Measurements from ENCODE around the gene AKAP5. TPM values are rescaled to one million over a fixed set of nuclear protein-coding genes. Genes with fewer than 3 reads are reported as not detected.

The AKAP5 gene
- total and polyA plus RNA-seq, 2 donors (not counting 1 experiment from before 2014, with no cell fraction given), result 0.21 to 1.4 TPM

DNA sequence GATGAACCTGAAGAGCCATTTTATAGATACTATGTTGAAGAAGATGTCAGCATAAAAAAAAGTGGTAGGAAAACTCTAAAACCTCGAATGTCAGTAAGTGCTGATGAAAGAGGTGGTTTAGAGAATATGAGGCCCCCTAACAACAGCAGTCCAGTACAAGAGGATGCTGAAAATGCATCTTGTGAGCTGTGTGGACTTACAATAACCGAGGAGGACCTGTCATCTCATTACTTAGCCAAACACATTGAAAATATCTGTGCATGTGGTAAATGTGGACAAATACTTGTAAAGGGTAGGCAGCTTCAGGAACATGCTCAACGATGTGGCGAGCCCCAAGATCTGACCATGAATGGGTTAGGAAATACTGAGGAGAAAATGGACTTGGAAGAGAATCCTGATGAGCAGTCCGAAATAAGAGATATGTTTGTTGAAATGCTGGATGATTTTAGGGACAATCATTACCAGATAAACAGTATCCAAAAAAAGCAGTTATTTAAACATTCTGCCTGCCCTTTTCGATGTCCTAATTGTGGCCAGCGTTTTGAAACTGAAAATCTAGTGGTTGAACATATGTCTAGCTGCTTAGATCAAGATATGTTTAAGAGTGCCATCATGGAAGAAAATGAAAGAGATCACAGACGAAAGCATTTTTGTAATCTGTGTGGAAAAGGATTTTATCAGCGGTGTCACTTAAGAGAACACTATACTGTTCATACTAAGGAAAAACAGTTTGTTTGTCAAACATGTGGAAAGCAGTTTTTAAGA, 57.5 kb downstream of the AKAP5 start:
- Mint-ChIP-seq H3K4me1 (peaks cover 11% of the 10 kb centered on the region), H3K4me3 (no peak overlapping the region), H3K9me3 (ENCODE audit: insufficient read depth) (no peaks in the 10 kb centered on the region), H3K27ac (no peak overlapping the region), H3K27me3 (no peaks in the 10 kb centered on the region)
- Histone ChIP-seq H3K79me2 (ENCODE audit: control insufficient read depth, insufficient read depth, low read length) (peaks cover 39% of the 10 kb centered on the region), H4K20me1 (ENCODE audit: control insufficient read depth, insufficient read depth, low read length, poor library complexity, severe bottlenecking) (peaks cover 66% of the 10 kb centered on the region), H3K4me1 (ENCODE audit: control insufficient read depth in 2 of 2, insufficient read depth in 2 of 2, low read length in 2 of 2) (no peaks in the 10 kb centered on the region), H2AFZ (ENCODE audit: insufficient read depth, low read depth, low read length, poor library complexity, severe bottlenecking) (no peak overlapping the region), H3K4me2 (replicated peaks; ENCODE audit: low read depth, low read length, poor library complexity, severe bottlenecking) (no peak overlapping the region), H3K9ac (ENCODE audit: low read length) (no peak overlapping the region), H3K36me3 (replicated peaks in 1 of 2; ENCODE audit: control extremely low read depth in 1 of 2, control insufficient read depth in 1 of 2, extremely low read depth in 1 of 2, insufficient read depth in 2 of 2, low read length in 1 of 2) (peaks cover 0 to 28% of the 10 kb centered on the region in 2 experiments), H3K4me3 (ENCODE audit: control extremely low read depth in 1 of 5, extremely low read depth in 1 of 5, insufficient read depth in 1 of 5, low read depth in 2 of 5, low read length in 4 of 5) (no peak overlapping the region), H3K9me3 (ENCODE audit: control extremely low read depth in 1 of 3, control insufficient read depth in 2 of 3, insufficient read depth in 1 of 3, low read length in 2 of 3) (no peaks in the 10 kb centered on the region), H3K27me3 (replicated peaks in 1 of 4; ENCODE audit: control extremely low read depth in 1 of 4, control insufficient read depth in 3 of 4, insufficient read depth in 4 of 4, low read length in 3 of 4) (no peaks in the 10 kb centered on the region), H3K27ac (ENCODE audit: low read length in 2 of 2) (no peak overlapping the region)
- ChIA-PET POLR2A (no interaction called here), CTCF (interaction anchor here (5.5 kb wide), 1 partner anchor 12 kb away, joined by 32 read pairs; no protein-coding TSS in a partner anchor)
- intact Hi-C loops (cut with micrococcal nuclease), result no loop called here
- ATAC-seq (ENCODE audit: low read depth) (no peak), DNase-seq (no peak)
- no peak for TF ChIP-seq EZH2 (IDR thresholded peaks at IDR 0.05; ENCODE audit: borderline replicate concordance, insufficient read depth, low read depth, low read length, poor library complexity, severe bottlenecking)
- TF ChIP-seq, protein P1, sequence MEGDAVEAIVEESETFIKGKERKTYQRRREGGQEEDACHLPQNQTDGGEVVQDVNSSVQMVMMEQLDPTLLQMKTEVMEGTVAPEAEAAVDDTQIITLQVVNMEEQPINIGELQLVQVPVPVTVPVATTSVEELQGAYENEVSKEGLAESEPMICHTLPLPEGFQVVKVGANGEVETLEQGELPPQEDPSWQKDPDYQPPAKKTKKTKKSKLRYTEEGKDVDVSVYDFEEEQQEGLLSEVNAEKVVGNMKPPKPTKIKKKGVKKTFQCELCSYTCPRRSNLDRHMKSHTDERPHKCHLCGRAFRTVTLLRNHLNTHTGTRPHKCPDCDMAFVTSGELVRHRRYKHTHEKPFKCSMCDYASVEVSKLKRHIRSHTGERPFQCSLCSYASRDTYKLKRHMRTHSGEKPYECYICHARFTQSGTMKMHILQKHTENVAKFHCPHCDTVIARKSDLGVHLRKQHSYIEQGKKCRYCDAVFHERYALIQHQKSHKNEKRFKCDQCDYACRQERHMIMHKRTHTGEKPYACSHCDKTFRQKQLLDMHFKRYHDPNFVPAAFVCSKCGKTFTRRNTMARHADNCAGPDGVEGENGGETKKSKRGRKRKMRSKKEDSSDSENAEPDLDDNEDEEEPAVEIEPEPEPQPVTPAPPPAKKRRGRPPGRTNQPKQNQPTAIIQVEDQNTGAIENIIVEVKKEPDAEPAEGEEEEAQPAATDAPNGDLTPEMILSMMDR (IDR thresholded peaks at IDR 0.05), result no peak
- WGBS (ENCODE audit: insufficient coverage), result 96% methylated on average over 4 of the region's 9 CpGs

Other genes with a start within 250 kb of the AKAP5 start
- gene ESR2, start 171.1 kb upstream of the AKAP5 start, total RNA-seq, result 87.8 and 98.7 TPM in 2 replicates
- gene ESR2, start 171.1 kb upstream of the AKAP5 start, polyA plus RNA-seq, result 3.6 and 5.4 TPM in 2 replicates
- 47.1 and 51.3 TPM in 2 replicates for gene MTHFD1, start 77.1 kb upstream of the AKAP5 start, total RNA-seq
- gene MTHFD1, start 77.1 kb upstream of the AKAP5 start, polyA plus RNA-seq, result 32.3 and 34.5 TPM in 2 replicates
- 45.7 and 51.0 TPM in 2 replicates for gene ZBTB25, start 38.3 kb downstream of the AKAP5 start, total RNA-seq
- 19.8 and 20.8 TPM in 2 replicates for gene ZBTB25, start 38.3 kb downstream of the AKAP5 start, polyA plus RNA-seq
- 108 and 109 TPM in 2 replicates for gene ZBTB1, start 39.3 kb downstream of the AKAP5 start, total RNA-seq
- gene ZBTB1, start 39.3 kb downstream of the AKAP5 start, polyA plus RNA-seq, result 52.8 and 81.6 TPM in 2 replicates
- 14.9 and 19.6 TPM in 2 replicates for gene HSPA2, start 75.2 kb downstream of the AKAP5 start, total RNA-seq
- 3.6 and 4.5 TPM in 2 replicates for gene HSPA2, start 75.2 kb downstream of the AKAP5 start, polyA plus RNA-seq
- not detected in 2 replicates for gene PPP1R36, start 84.5 kb downstream of the AKAP5 start, total RNA-seq
- gene PPP1R36, start 84.5 kb downstream of the AKAP5 start, polyA plus RNA-seq, result 0.06 TPM in 1 of 2 replicates, not detected in the other
- gene PLEKHG3, start 238.9 kb downstream of the AKAP5 start, total RNA-seq, result 0.12 and 0.22 TPM in 2 replicates
- gene PLEKHG3, start 238.9 kb downstream of the AKAP5 start, polyA plus RNA-seq, result 0.25 and 0.63 TPM in 2 replicates